ELR (cell line): ENCODE data around the gene PCDHB7.
"Not testable (repeated sequence)": the region's sequence is repeated elsewhere in the genome, so short reads cannot be mapped to it uniquely, and the experiment has no call there.

Experiments used
- DNase-seq: peaks from one replicate; pipeline ENCODE4 v3.0.0-alpha.2; 2015; ENCODE audit warnings: low read depth

Gene PCDHB7

DNA sequence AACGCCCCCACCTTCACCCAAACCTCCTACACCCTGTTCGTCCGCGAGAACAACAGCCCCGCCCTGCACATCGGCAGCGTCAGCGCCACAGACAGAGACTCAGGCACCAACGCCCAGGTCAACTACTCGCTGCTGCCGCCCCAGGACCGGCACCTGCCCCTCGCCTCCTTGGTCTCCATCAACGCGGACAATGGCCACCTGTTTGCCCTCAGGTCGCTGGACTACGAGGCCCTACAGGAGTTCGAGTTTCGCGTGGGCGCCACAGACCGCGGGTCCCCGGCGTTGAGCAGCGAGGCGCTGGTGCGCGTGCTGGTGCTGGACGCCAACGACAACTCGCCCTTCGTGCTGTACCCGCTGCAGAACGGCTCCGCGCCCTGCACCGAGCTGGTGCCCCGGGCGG lies 52.4 kb downstream of the PCDHB7 start:
- DNase-seq = not testable (repeated sequence)

GRCh38 chr5:141225421-141225820 lies 53.0 kb downstream of the PCDHB7 start:
- not testable (repeated sequence) for DNase-seq
